SK-N-SH (cell line): ENCODE measurements around the gene BRINP3. TPM values are rescaled to one million over a fixed set of nuclear protein-coding genes. Genes with fewer than 3 reads are reported as not detected.

ENCODE experiments used
- CTCF ChIA-PET: fragments of 300-600, 350-600 bp; formaldehyde crosslinking; extraction: SDS; loops from one replicate; lab custom pipeline; 2021; lab: Yijun Ruan, JAX
- POLR2A ChIA-PET: fragments of 350-600 bp; sonication (Branson Sonifier 250); formaldehyde crosslinking; extraction: SDS; loops from one replicate; lab custom pipeline; 2020; ENCODE audit warnings: antibody characterized with exemption, inconsistent platforms; lab: Yijun Ruan, JAX
- DNase-seq: peaks from one replicate; pipeline ENCODE4 v3.0.0; 2012
- H2AFZ ChIP-seq: fragments of 200-600 bp; sonication (generic); 2 replicates; pipeline ENCODE4 v1.8.1; 2016; ENCODE audit warnings: antibody characterized with exemption, mild to moderate bottlenecking, low read depth
- H3F3A ChIP-seq: fragments of 200-600 bp; sonication (generic); replicated peaks from 2 replicates; pipeline ENCODE3; 2016; ENCODE audit warnings: antibody characterized with exemption, mild to moderate bottlenecking; ENCODE audit not compliant: insufficient read depth
- H3K27ac ChIP-seq, 2 experiments: fragments of 200-500 bp in 1 of 2; fragments of 200-600 bp in 1 of 2; sonication (Bioruptor generic) in 1 of 2; sonication (generic), shearing (Covaris generic) in 1 of 2; 2 replicates each; pipeline versions ENCODE4 v1.5.1 to v1.6.1; 2014 to 2016; ENCODE audit warnings: low read depth in 2 of 2, inconsistent platforms in 1 of 2, low read length in 1 of 2, mild to moderate bottlenecking in 1 of 2, mixed read lengths in 1 of 2
- H3K27me3 ChIP-seq: fragments of 200-600 bp; sonication (generic), shearing (Covaris generic); 2 replicates; pipeline ENCODE4 v1.6.1; 2016; ENCODE audit warnings: mixed run types; ENCODE audit not compliant: insufficient read depth
- H3K36me3 ChIP-seq, 2 experiments: fragments of 200-500 bp in 1 of 2; fragments of 200-600 bp in 1 of 2; sonication (Bioruptor generic) in 1 of 2; sonication (generic) in 1 of 2; replicated peaks in 1 of 2; 2 replicates each; pipeline versions ENCODE3 to v1.5.1; 2014 to 2016; ENCODE audit warnings: low read length in 1 of 2, mild to moderate bottlenecking in 1 of 2; ENCODE audit not compliant: insufficient read depth in 2 of 2, control insufficient read depth in 1 of 2
- H3K4me1 ChIP-seq, 2 experiments: fragments of 200-500 bp in 1 of 2; fragments of 200-600 bp in 1 of 2; sonication (Bioruptor generic) in 1 of 2; sonication (generic), shearing (Covaris generic) in 1 of 2; 2 replicates each; pipeline versions ENCODE4 v1.5.1 to v1.6.1; 2014 to 2016; ENCODE audit warnings: low read depth in 1 of 2, low read length in 1 of 2, mixed run types in 1 of 2; ENCODE audit not compliant: insufficient read depth in 2 of 2, control insufficient read depth in 1 of 2
- H3K4me2 ChIP-seq: fragments of 200-600 bp; sonication (generic), shearing (Covaris generic); 2 replicates; pipeline ENCODE4 v1.6.1; 2017; ENCODE audit warnings: mixed run types
- H3K4me3 ChIP-seq, 2 experiments: fragments of 200-500 bp in 1 of 2; fragments of 200-600 bp in 1 of 2; sonication (Bioruptor generic) in 1 of 2; sonication (generic), shearing (Covaris generic) in 1 of 2; 2 replicates each; pipeline versions ENCODE4 v1.5.1 to v1.8.1; 2014 to 2016; ENCODE audit warnings: low read depth in 2 of 2, inconsistent platforms in 1 of 2, low read length in 1 of 2, mild to moderate bottlenecking in 1 of 2, mixed read lengths in 1 of 2, moderate library complexity in 1 of 2
- H3K79me2 ChIP-seq: fragments of 200-600 bp; sonication (generic); 2 replicates; pipeline ENCODE4 v1.8.1; 2017; ENCODE audit warnings: mild to moderate bottlenecking; ENCODE audit not compliant: insufficient read depth
- H3K9ac ChIP-seq: fragments of 200-600 bp; sonication (generic); 2 replicates; pipeline ENCODE4 v1.6.1; 2017; ENCODE audit warnings: mixed run types
- H3K9me2 ChIP-seq: fragments of 200-600 bp; sonication (generic); 2 replicates; pipeline ENCODE4 v1.6.1; 2017; ENCODE audit warnings: mixed run types
- H3K9me3 ChIP-seq: fragments of 200-600 bp; sonication (generic); 2 replicates; pipeline ENCODE4 v1.6.1; 2017; ENCODE audit warnings: mixed run types, mild to moderate bottlenecking, moderate library complexity
- H4K20me1 ChIP-seq: fragments of 200-600 bp; sonication (generic); 2 replicates; pipeline ENCODE4 v1.6.1; 2017; ENCODE audit warnings: mild to moderate bottlenecking, mixed run types; ENCODE audit not compliant: insufficient read depth
- CHD2 ChIP-seq: fragments of 150-350 bp; IDR thresholded peaks from 2 replicates; pipeline ENCODE4 v1.6.1; 2018; ENCODE audit warnings: low read length; ENCODE audit not compliant: partially characterized antibody
- ELF1 ChIP-seq: IDR thresholded peaks from 2 replicates; pipeline ENCODE4 v1.4.0; 2012
- EP300 ChIP-seq, 2 experiments: IDR thresholded peaks; 2 replicates each; pipeline versions ENCODE4 v1.4.0 to v1.6.1; 2012; ENCODE audit warnings: borderline replicate concordance in 1 of 2, low read depth in 1 of 2, low read length in 1 of 2
- FOSL2 ChIP-seq: IDR thresholded peaks from 2 replicates; pipeline ENCODE4 v1.4.0; 2012; ENCODE audit warnings: low read depth, mild to moderate bottlenecking, moderate library complexity, borderline replicate concordance
- GATA2 ChIP-seq: sonication (generic); formaldehyde crosslinking; IDR thresholded peaks from 2 replicates; pipeline ENCODE4 v1.5.0; 2020; ENCODE audit warnings: mild to moderate bottlenecking, missing genetic modification reagents
- IRF3 ChIP-seq: fragments of 150-350 bp; IDR thresholded peaks from 2 replicates; pipeline ENCODE4 v1.6.1; 2016; ENCODE audit warnings: mild to moderate bottlenecking, low read depth, low read length
- MXI1 ChIP-seq: IDR thresholded peaks from 2 replicates; pipeline ENCODE4 v1.6.1; 2012; ENCODE audit warnings: mild to moderate bottlenecking, low read depth, low read length, improper control_type of control experiment
- NFIC ChIP-seq: IDR thresholded peaks from 2 replicates; pipeline ENCODE4 v1.4.0; 2012; ENCODE audit warnings: borderline replicate concordance
- RXRA ChIP-seq: IDR thresholded peaks from 2 replicates; pipeline ENCODE4 v1.4.0; 2012; ENCODE audit warnings: low read depth, mild to moderate bottlenecking, borderline replicate concordance
- TEAD4 ChIP-seq: IDR thresholded peaks from 2 replicates; pipeline ENCODE4 v1.4.0; 2012; ENCODE audit warnings: mild to moderate bottlenecking, borderline replicate concordance; ENCODE audit not compliant: insufficient read depth
- USF1 ChIP-seq: IDR thresholded peaks from 2 replicates; pipeline ENCODE4 v1.4.0; 2012; ENCODE audit warnings: low read depth, borderline replicate concordance
- USF2 ChIP-seq: fragments of 150-350 bp; IDR thresholded peaks from 2 replicates; pipeline ENCODE4 v1.6.1; 2017; ENCODE audit warnings: antibody characterized with exemption, low read length, low read depth, borderline replicate concordance
- ZBTB33 ChIP-seq: IDR thresholded peaks from 2 replicates; pipeline ENCODE4 v1.4.0; 2012; ENCODE audit warnings: low read depth, borderline replicate concordance
- WGBS: methylation state at CpG from one replicate; pipeline ENCODE4 v1.1.6; 2017; ENCODE audit warnings: low lambda C conversion rate; 5-methylcytosine and 5-hydroxymethylcytosine counted together
- polyA plus RNA-seq, 3 experiments: library from polyadenylated mRNA; depleted of rRNA; stranded (reverse); fragments of >200 nt; gene quantifications; 2 replicates each; pipeline ENCODE4 v1.2.3, GENCODE V29; 2012

Gene BRINP3
- polyA plus RNA-seq, 1 of the 3 experiments (the other 2 are of a cell fraction) = not detected

- ChIA-PET CTCF (no interaction called here), POLR2A (no interaction called here)
- H3F3A ChIP-seq = no peaks in the 10 kb centered on the region
- H3K4me1 ChIP-seq = peaks cover 0 to 7% of the 10 kb centered on the region in 2 experiments; a peak in 2 of 4 replicates
- no peaks in the 10 kb centered on the region for H3K9me2 ChIP-seq
- TF ChIP-seq EP300 (IDR thresholded peaks at IDR 0.05; ENCODE audit: borderline replicate concordance in 1 of 2, low read depth in 1 of 2, low read length in 1 of 2) = no peak
- TF ChIP-seq CHD2 = no peak
- no peak overlapping the region for H2AFZ ChIP-seq
- H3K36me3 ChIP-seq = no peaks in the 10 kb centered on the region
- no peaks in the 10 kb centered on the region for H3K79me2 ChIP-seq
- no peaks in the 10 kb centered on the region for H3K9me3 ChIP-seq
- no peaks in the 10 kb centered on the region for H3K27me3 ChIP-seq
- no peak overlapping the region for H3K9ac ChIP-seq
- no peak overlapping the region for H3K4me2 ChIP-seq
- no peaks in the 10 kb centered on the region for H4K20me1 ChIP-seq
- H3K27ac ChIP-seq = no peak overlapping the region
- no peak overlapping the region for H3K4me3 ChIP-seq
- WGBS = 87% methylated on average over 3 of the region's 3 CpGs
- DNase-seq = no peak
Measured at GRCh38 chr1:190101756-190102155, 375.9 kb downstream of the BRINP3 start.

- ChIA-PET POLR2A (no interaction called here), CTCF (interaction anchor here (1.1 kb wide), 1 partner anchor 71 kb away, joined by 3 read pairs; no protein-coding TSS in a partner anchor)
- Histone ChIP-seq H3K9me2 (no peaks in the 10 kb centered on the region), H3K9me3 (no peaks in the 10 kb centered on the region), H3K27me3 (no peaks in the 10 kb centered on the region), H4K20me1 (no peaks in the 10 kb centered on the region), H3K4me3 (no peak overlapping the region), H3K4me1 (no peaks in the 10 kb centered on the region; a peak in 1 of 4 replicates), H3K4me2 (no peak overlapping the region), H3K27ac (no peak overlapping the region), H3K9ac (no peak overlapping the region), H3K36me3 (no peaks in the 10 kb centered on the region), H3F3A (no peaks in the 10 kb centered on the region), H3K79me2 (no peaks in the 10 kb centered on the region), H2AFZ (no peak overlapping the region)
- DNase-seq = no peak
- 89% methylated on average over 22 of the region's 22 CpGs for WGBS
- TF ChIP-seq TEAD4 = no peak
- TF ChIP-seq ELF1 = no peak
Measured at GRCh38 chr1:190098756-190099155, 378.9 kb downstream of the BRINP3 start.

GRCh38 chr1:190098107-190098506 is 379.6 kb downstream of the BRINP3 start:
- H3F3A ChIP-seq = no peaks in the 10 kb centered on the region
- H3K27me3 ChIP-seq = no peaks in the 10 kb centered on the region
- H3K4me3 ChIP-seq = no peak overlapping the region
- WGBS = 86% methylated on average over 7 of the region's 7 CpGs
- no peak overlapping the region for H3K9ac ChIP-seq
- H3K9me2 ChIP-seq = no peaks in the 10 kb centered on the region
- H4K20me1 ChIP-seq = no peaks in the 10 kb centered on the region
- H3K27ac ChIP-seq = no peak overlapping the region
- no peaks in the 10 kb centered on the region for H3K9me3 ChIP-seq
- CTCF ChIA-PET = interaction anchor here (1.1 kb wide), 1 partner anchor 71 kb away, joined by 3 read pairs; no protein-coding TSS in a partner anchor
- H3K4me2 ChIP-seq = no peak overlapping the region
- H2AFZ ChIP-seq = no peak overlapping the region
- no peaks in the 10 kb centered on the region; a peak in 1 of 4 replicates for H3K4me1 ChIP-seq
- H3K36me3 ChIP-seq = no peaks in the 10 kb centered on the region
- DNase-seq = no peak
- POLR2A ChIA-PET = no interaction called here
- no peaks in the 10 kb centered on the region for H3K79me2 ChIP-seq
- TF ChIP-seq ELF1 (no peak), USF2 (no peak), RXRA (no peak), CHD2 (no peak), NFIC (no peak), GATA2 (no peak), MXI1 (no peak), IRF3 (no peak), ZBTB33 (no peak), FOSL2 (no peak), USF1 (no peak)
